HepG2 (cell line): ENCODE data around the gene PC. TPM values are rescaled to one million over a fixed set of nuclear protein-coding genes. Genes with fewer than 3 reads are reported as not detected.

Experiments used
- ASH2L ChIP-seq: fragments of 300-600, 200-600 bp; sonication (generic); IDR thresholded peaks from 2 replicates; pipeline ENCODE4 v1.7.0; 2017; ENCODE audit warnings: low read depth, mild to moderate bottlenecking, moderate library complexity, mixed read lengths, low read length; ENCODE audit not compliant: insufficient read length
- BRF2 ChIP-seq: sonication (generic); formaldehyde crosslinking; IDR thresholded peaks from 2 replicates; pipeline ENCODE4 v1.8.1; 2022; ENCODE audit warnings: mild to moderate bottlenecking, missing genetic modification reagents
- FOSL1 ChIP-seq: sonication (generic); formaldehyde crosslinking; IDR thresholded peaks from 2 replicates; pipeline ENCODE4 v1.9.0; 2021; ENCODE audit warnings: missing genetic modification reagents, borderline replicate concordance
- GZF1 ChIP-seq: sonication (generic); formaldehyde crosslinking; IDR thresholded peaks from 2 replicates; pipeline ENCODE4 v1.5.1; 2020; ENCODE audit warnings: mild to moderate bottlenecking, missing genetic modification reagents
- MLXIP ChIP-seq: sonication (generic); formaldehyde crosslinking; IDR thresholded peaks from 2 replicates; pipeline ENCODE4 v1.9.0; 2021; ENCODE audit warnings: missing genetic modification reagents, borderline replicate concordance
- NR2C2 ChIP-seq: sonication (generic); formaldehyde crosslinking; IDR thresholded peaks from 2 replicates; pipeline ENCODE4 v1.4.0; 2020; ENCODE audit warnings: missing genetic modification reagents, mild to moderate bottlenecking, moderate library complexity, borderline replicate concordance
- PHF21A ChIP-seq: sonication (generic); formaldehyde crosslinking; IDR thresholded peaks from 2 replicates; pipeline ENCODE4 v1.5.0; 2020; ENCODE audit warnings: mild to moderate bottlenecking, missing genetic modification reagents
- TBX2 ChIP-seq: sonication (generic); formaldehyde crosslinking; IDR thresholded peaks from 2 replicates; pipeline ENCODE4 v1.5.0; 2020; ENCODE audit warnings: missing genetic modification reagents, mild to moderate bottlenecking, borderline replicate concordance
- ZBTB42 ChIP-seq: sonication (generic); formaldehyde crosslinking; IDR thresholded peaks from 2 replicates; pipeline ENCODE4 v1.5.0; 2020; ENCODE audit warnings: mild to moderate bottlenecking, missing genetic modification reagents
- ZMYM4 ChIP-seq: sonication (generic); formaldehyde crosslinking; IDR thresholded peaks from 2 replicates; pipeline ENCODE4 v1.8.1; 2023; ENCODE audit warnings: mild to moderate bottlenecking, missing genetic modification reagents
- polyA plus RNA-seq, 8 experiments: library from polyadenylated mRNA; depleted of rRNA in 3 of 8; stranded (reverse) in 7 of 8; unstranded in 1 of 8; fragments of >200 nt; fragmentation: Illumina TruSeq in 4 of 8; extraction: Trizol in 4 of 8; gene quantifications; 2 replicates each; pipeline versions ENCODE4 v1.2.1 to v1.2.3, GENCODE V29; 2011 to 2016; ENCODE audit warnings: low read depth in 4 of 8, missing spikeins in 1 of 8, mixed read lengths in 1 of 8; ENCODE audit not compliant: insufficient read depth in 1 of 8
- total RNA-seq, 5 experiments: library from RNA; depleted of rRNA; stranded (reverse); fragments of >200 nt; fragmentation: Illumina TruSeq; extraction: Trizol; gene quantifications; 2 replicates each; pipeline ENCODE4 v1.2.3, GENCODE V29; 2016; ENCODE audit warnings: low read depth in 1 of 5
- TF ChIP-seq, protein P1 (sequence below): sonication (generic); formaldehyde crosslinking; IDR thresholded peaks from 2 replicates; pipeline ENCODE4 v1.5.1; 2020; ENCODE audit warnings: mild to moderate bottlenecking, missing genetic modification reagents, moderate library complexity
- TF ChIP-seq, protein P2 (sequence below): sonication (generic); formaldehyde crosslinking; IDR thresholded peaks from 2 replicates; pipeline ENCODE4 v1.4.0; 2020; ENCODE audit warnings: missing genetic modification reagents

The PC gene
- total and polyA plus RNA-seq, 2 of the 13 experiments (the other 11 are each of a cell fraction or from before 2014, with no cell fraction given) = 29.0 to 39.0 TPM

- TF ChIP-seq MLXIP (CRISPR knock-in tag) (no peak), GZF1 (CRISPR knock-in tag) (no peak), TBX2 (CRISPR knock-in tag) (0 out of 2 replicates have a peak, but pooled peaks have one; percentile 33), ZBTB42 (CRISPR knock-in tag) (0 out of 2 replicates have a peak, but pooled peaks have one; percentile 29), ZMYM4 (CRISPR knock-in tag) (no peak), BRF2 (CRISPR knock-in tag) (no peak), NR2C2 (CRISPR knock-in tag) (no peak), PHF21A (0 out of 2 replicates have a peak, but pooled peaks have one; percentile 29), ASH2L (peak; percentile 30), FOSL1 (CRISPR knock-in tag) (no peak)
- TF ChIP-seq, protein P1, sequence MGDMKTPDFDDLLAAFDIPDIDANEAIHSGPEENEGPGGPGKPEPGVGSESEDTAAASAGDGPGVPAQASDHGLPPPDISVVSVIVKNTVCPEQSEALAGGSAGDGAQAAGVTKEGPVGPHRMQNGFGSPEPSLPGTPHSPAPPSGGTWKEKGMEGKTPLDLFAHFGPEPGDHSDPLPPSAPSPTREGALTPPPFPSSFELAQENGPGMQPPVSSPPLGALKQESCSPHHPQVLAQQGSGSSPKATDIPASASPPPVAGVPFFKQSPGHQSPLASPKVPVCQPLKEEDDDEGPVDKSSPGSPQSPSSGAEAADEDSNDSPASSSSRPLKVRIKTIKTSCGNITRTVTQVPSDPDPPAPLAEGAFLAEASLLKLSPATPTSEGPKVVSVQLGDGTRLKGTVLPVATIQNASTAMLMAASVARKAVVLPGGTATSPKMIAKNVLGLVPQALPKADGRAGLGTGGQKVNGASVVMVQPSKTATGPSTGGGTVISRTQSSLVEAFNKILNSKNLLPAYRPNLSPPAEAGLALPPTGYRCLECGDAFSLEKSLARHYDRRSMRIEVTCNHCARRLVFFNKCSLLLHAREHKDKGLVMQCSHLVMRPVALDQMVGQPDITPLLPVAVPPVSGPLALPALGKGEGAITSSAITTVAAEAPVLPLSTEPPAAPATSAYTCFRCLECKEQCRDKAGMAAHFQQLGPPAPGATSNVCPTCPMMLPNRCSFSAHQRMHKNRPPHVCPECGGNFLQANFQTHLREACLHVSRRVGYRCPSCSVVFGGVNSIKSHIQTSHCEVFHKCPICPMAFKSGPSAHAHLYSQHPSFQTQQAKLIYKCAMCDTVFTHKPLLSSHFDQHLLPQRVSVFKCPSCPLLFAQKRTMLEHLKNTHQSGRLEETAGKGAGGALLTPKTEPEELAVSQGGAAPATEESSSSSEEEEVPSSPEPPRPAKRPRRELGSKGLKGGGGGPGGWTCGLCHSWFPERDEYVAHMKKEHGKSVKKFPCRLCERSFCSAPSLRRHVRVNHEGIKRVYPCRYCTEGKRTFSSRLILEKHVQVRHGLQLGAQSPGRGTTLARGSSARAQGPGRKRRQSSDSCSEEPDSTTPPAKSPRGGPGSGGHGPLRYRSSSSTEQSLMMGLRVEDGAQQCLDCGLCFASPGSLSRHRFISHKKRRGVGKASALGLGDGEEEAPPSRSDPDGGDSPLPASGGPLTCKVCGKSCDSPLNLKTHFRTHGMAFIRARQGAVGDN (CRISPR knock-in tag) = peak; percentile 78
- TF ChIP-seq, protein P2, sequence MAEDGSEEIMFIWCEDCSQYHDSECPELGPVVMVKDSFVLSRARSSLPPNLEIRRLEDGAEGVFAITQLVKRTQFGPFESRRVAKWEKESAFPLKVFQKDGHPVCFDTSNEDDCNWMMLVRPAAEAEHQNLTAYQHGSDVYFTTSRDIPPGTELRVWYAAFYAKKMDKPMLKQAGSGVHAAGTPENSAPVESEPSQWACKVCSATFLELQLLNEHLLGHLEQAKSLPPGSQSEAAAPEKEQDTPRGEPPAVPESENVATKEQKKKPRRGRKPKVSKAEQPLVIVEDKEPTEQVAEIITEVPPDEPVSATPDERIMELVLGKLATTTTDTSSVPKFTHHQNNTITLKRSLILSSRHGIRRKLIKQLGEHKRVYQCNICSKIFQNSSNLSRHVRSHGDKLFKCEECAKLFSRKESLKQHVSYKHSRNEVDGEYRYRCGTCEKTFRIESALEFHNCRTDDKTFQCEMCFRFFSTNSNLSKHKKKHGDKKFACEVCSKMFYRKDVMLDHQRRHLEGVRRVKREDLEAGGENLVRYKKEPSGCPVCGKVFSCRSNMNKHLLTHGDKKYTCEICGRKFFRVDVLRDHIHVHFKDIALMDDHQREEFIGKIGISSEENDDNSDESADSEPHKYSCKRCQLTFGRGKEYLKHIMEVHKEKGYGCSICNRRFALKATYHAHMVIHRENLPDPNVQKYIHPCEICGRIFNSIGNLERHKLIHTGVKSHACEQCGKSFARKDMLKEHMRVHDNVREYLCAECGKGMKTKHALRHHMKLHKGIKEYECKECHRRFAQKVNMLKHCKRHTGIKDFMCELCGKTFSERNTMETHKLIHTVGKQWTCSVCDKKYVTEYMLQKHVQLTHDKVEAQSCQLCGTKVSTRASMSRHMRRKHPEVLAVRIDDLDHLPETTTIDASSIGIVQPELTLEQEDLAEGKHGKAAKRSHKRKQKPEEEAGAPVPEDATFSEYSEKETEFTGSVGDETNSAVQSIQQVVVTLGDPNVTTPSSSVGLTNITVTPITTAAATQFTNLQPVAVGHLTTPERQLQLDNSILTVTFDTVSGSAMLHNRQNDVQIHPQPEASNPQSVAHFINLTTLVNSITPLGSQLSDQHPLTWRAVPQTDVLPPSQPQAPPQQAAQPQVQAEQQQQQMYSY (CRISPR knock-in tag) = no peak
Observed at GRCh38 chr11:66855574-66856495, 102.3 kb downstream of the PC start (continued).
